Testis (tissue), 2 donors: ENCODE measurements around the gene TDRD1.

ENCODE experiments used
- CTCF ChIP-seq, 3 experiments: fragments of 450-650 bp in 2 of 3; fragments of 200-600 bp in 1 of 3; sonication (generic) in 1 of 3; IDR thresholded peaks; one replicate each; pipeline ENCODE4 v1.5.1; 2016 to 2019; ENCODE audit warnings: antibody characterized with exemption in 3 of 3, mild to moderate bottlenecking in 2 of 3, moderate library complexity in 1 of 3
- POLR2A ChIP-seq: fragments of 450-650 bp; IDR thresholded peaks from one replicate; pipeline ENCODE4 v1.6.1; 2017; ENCODE audit warnings: antibody characterized with exemption, mild to moderate bottlenecking, moderate library complexity

GRCh38 chr10:114168450-114169009 lies 10.6 kb upstream of the TDRD1 start:
- TF ChIP-seq CTCF (IDR thresholded peaks at IDR 0.05) (no peak), POLR2A (no peak)
